ELR (cell line): ENCODE measurements around the gene TTPAL.
A peak's percentile ranks its signal among the peaks of the same experiment; 100 is the strongest.

ENCODE experiments used
- DNase-seq: peaks from one replicate; pipeline ENCODE4 v3.0.0-alpha.2; 2015; ENCODE audit warnings: low read depth

The TTPAL gene

GRCh38 chr20:44439318-44439717 lies 36.4 kb upstream of the TTPAL start:
- DNase-seq: no peak

- no peak for DNase-seq
Observed at GRCh38 chr20:44442298-44443070, 33.2 kb upstream of the TTPAL start.

GRCh38 chr20:44445742-44446710 lies 29.6 kb upstream of the TTPAL start:
- no peak for DNase-seq

GRCh38 chr20:44447827-44448419 lies 27.8 kb upstream of the TTPAL start:
- DNase-seq: no peak

GRCh38 chr20:44448753-44449546 lies 26.7 kb upstream of the TTPAL start:
- DNase-seq: peak; percentile 44

GRCh38 chr20:44449864-44450263 lies 25.8 kb upstream of the TTPAL start:
- DNase-seq: no peak

- no peak for DNase-seq
Observed at GRCh38 chr20:44450281-44450889, 25.3 kb upstream of the TTPAL start.

GRCh38 chr20:44450903-44451450 lies 24.7 kb upstream of the TTPAL start:
- DNase-seq: no peak

GRCh38 chr20:44454306-44454963 lies 21.2 kb upstream of the TTPAL start:
- DNase-seq: no peak

- DNase-seq: no peak
Observed at GRCh38 chr20:44455126-44455525, 20.5 kb upstream of the TTPAL start.

GRCh38 chr20:44456611-44457010 lies 19.1 kb upstream of the TTPAL start:
- no peak for DNase-seq

- DNase-seq: no peak
Observed at GRCh38 chr20:44457016-44457415, 18.7 kb upstream of the TTPAL start.

GRCh38 chr20:44459271-44459670 lies 16.4 kb upstream of the TTPAL start:
- no peak for DNase-seq

- DNase-seq: peak; percentile 65
Observed at GRCh38 chr20:44460795-44461141, 14.9 kb upstream of the TTPAL start.

- DNase-seq: no peak
Observed at GRCh38 chr20:44461142-44461802, 14.4 kb upstream of the TTPAL start.

- DNase-seq: no peak
Observed at GRCh38 chr20:44461803-44462174, 13.9 kb upstream of the TTPAL start.

GRCh38 chr20:44463466-44463865 lies 12.2 kb upstream of the TTPAL start:
- no peak for DNase-seq

- DNase-seq: peak; percentile 35
Observed at GRCh38 chr20:44464514-44464913, 11.2 kb upstream of the TTPAL start.

GRCh38 chr20:44465001-44465560 lies 10.6 kb upstream of the TTPAL start:
- no peak for DNase-seq
